ENCODE results near the gene ORM2.

ORM2 gene

DNA sequence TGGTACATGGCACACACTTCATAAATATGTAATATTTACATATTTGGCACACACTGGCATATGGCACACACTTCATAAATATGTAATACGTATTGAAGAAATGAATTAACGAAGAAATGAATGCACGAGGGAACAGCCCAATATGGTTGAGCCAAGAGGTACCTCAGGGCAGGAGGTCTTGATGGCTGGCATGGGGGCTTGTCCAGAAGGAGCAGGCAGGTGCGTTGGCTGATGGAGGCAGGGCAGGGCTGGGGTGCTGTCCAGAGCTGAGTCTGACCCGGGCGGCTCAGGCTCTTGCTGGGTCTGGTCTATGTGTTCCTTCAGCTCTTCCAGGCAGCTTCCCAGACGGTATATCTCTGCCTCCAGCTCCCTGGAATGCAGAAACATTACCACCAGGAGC is 31.9 kb downstream of the ORM2 start:
- Histone ChIP-seq H3K27me3 (ENCODE audit: control insufficient read depth, low read length) (no peaks in the 10 kb centered on the region), H3K4me1 (ENCODE audit: control insufficient read depth, low read length) (peaks cover 36% of the 10 kb centered on the region), H3K27ac (ENCODE audit: low read depth, low read length) (no peak overlapping the region), H3K9me3 (ENCODE audit: control insufficient read depth, insufficient read depth, low read length) (no peaks in the 10 kb centered on the region), H4K20me1 (ENCODE audit: control insufficient read depth, insufficient read depth, low read depth, low read length) (no peaks in the 10 kb centered on the region), H3F3A (ENCODE audit: control insufficient read depth, insufficient read depth) (peaks cover 20% of the 10 kb centered on the region), H3K4me2 (ENCODE audit: low read length) (no peak overlapping the region), H3K36me3 (ENCODE audit: control insufficient read depth, low read length) (peaks cover 96% of the 10 kb centered on the region), H3K79me2 (ENCODE audit: control insufficient read depth, low read length) (peaks cover 67% of the 10 kb centered on the region), H3K4me3 (ENCODE audit: low read length) (no peak overlapping the region), H3K9me2 (replicated peaks; ENCODE audit: control insufficient read depth, low read length) (no peaks in the 10 kb centered on the region)
- TF ChIP-seq EZH2phosphoT487 (IDR thresholded peaks at IDR 0.05; ENCODE audit: borderline replicate concordance, low read length) (no peak), CTCF (IDR thresholded peaks at IDR 0.05; ENCODE audit: low read depth, low read length, poor library complexity, severe bottlenecking) (no peak)

DNA sequence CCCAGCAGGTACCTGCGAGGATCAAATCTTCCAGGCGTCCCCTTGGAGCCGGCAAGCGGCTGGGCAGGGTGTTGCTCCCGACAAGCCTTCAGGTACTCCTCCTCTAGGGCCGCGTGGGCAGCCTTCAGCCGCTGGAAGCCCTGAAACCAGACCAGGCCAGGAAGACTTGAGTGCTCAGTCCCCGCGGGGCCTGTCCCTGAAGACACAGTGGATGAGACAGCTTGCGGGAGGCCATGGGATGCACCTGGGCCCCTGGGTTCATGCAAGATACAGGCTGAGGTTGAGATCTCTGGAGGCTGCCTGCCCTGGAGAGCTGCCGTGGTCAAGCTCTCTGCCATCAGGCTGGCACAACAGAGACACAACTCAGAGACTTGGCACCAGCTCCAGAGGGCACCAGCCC is 32.7 kb downstream of the ORM2 start:
- TF ChIP-seq EZH2phosphoT487 (IDR thresholded peaks at IDR 0.05; ENCODE audit: borderline replicate concordance, low read length) (no peak), CTCF (IDR thresholded peaks at IDR 0.05; ENCODE audit: low read depth, low read length, poor library complexity, severe bottlenecking) (no peak)
- H3K4me3 ChIP-seq (ENCODE audit: low read length): no peak overlapping the region
- H3K79me2 ChIP-seq (ENCODE audit: control insufficient read depth, low read length): peaks cover 59% of the 10 kb centered on the region
- H3K9me2 ChIP-seq (replicated peaks; ENCODE audit: control insufficient read depth, low read length): no peaks in the 10 kb centered on the region
- no peaks in the 10 kb centered on the region for H3K9me3 ChIP-seq (ENCODE audit: control insufficient read depth, insufficient read depth, low read length)
- peaks cover 92% of the 10 kb centered on the region for H3K36me3 ChIP-seq (ENCODE audit: control insufficient read depth, low read length)
- H3K4me1 ChIP-seq (ENCODE audit: control insufficient read depth, low read length): peaks cover 44% of the 10 kb centered on the region
- no peak overlapping the region for H3K27ac ChIP-seq (ENCODE audit: low read depth, low read length)
- no peak overlapping the region for H3K4me2 ChIP-seq (ENCODE audit: low read length)
- no peaks in the 10 kb centered on the region for H4K20me1 ChIP-seq (ENCODE audit: control insufficient read depth, insufficient read depth, low read depth, low read length)
- no peaks in the 10 kb centered on the region for H3K27me3 ChIP-seq (ENCODE audit: control insufficient read depth, low read length)
- peaks cover 29% of the 10 kb centered on the region for H3F3A ChIP-seq (ENCODE audit: control insufficient read depth, insufficient read depth)

GRCh38 chr9:114363424-114363823 is 33.8 kb downstream of the ORM2 start:
- peaks cover 92% of the 10 kb centered on the region for H3K36me3 ChIP-seq (ENCODE audit: control insufficient read depth, low read length)
- peaks cover 61% of the 10 kb centered on the region for H3K79me2 ChIP-seq (ENCODE audit: control insufficient read depth, low read length)
- no peaks in the 10 kb centered on the region for H3K9me3 ChIP-seq (ENCODE audit: control insufficient read depth, insufficient read depth, low read length)
- no peak overlapping the region for H3K4me3 ChIP-seq (ENCODE audit: low read length)
- TF ChIP-seq EZH2phosphoT487 (IDR thresholded peaks at IDR 0.05; ENCODE audit: borderline replicate concordance, low read length): no peak
- TF ChIP-seq CTCF (IDR thresholded peaks at IDR 0.05; ENCODE audit: low read depth, low read length, poor library complexity, severe bottlenecking): no peak
- no peaks in the 10 kb centered on the region for H3K27me3 ChIP-seq (ENCODE audit: control insufficient read depth, low read length)
- peaks cover 39% of the 10 kb centered on the region for H3F3A ChIP-seq (ENCODE audit: control insufficient read depth, insufficient read depth)
- no peaks in the 10 kb centered on the region for H4K20me1 ChIP-seq (ENCODE audit: control insufficient read depth, insufficient read depth, low read depth, low read length)
- no peaks in the 10 kb centered on the region for H3K9me2 ChIP-seq (replicated peaks; ENCODE audit: control insufficient read depth, low read length)
- H3K4me1 ChIP-seq (ENCODE audit: control insufficient read depth, low read length): peaks cover 54% of the 10 kb centered on the region
- H3K27ac ChIP-seq (ENCODE audit: low read depth, low read length): peak overlapping the region; percentile 99
- H3K4me2 ChIP-seq (ENCODE audit: low read length): no peak overlapping the region

All from DOHH2 (cell line).